Amniotic stem cell (primary cell): ENCODE results near the gene AGTRAP.

Source experiments
- DNase-seq: peaks from one replicate; lab custom pipeline; 2025; lab: John Stamatoyannopoulos, UW

The AGTRAP gene

DNA sequence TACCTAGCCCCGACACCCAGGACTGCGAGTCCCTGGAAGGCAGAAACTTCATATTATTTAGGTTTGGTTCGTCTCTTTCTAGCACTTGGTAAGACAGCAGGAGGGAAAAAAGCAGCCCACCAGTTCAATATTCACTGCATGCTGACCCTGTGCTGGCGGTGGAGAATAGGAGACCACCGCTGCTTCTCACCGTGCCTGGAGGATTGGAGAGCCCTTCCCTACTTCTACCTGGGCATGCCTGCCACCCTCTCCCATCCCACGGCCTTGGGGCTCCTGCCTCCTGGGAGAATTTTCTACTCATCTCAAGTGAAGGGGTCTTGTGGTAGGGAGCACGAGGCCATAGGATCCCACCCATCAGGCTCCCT, 64.4 kb downstream of the AGTRAP start:
- no peak for DNase-seq
